ENCODE data around the gene IGF2R.

Gene IGF2R

GRCh38 chr6:159973951-159974350 is 5.1 kb downstream of the IGF2R start:
- no peak for DNase-seq (ENCODE audit: low read depth in 2 of 2)

- no peak for DNase-seq (ENCODE audit: low read depth in 2 of 2)
Observed at GRCh38 chr6:159974932-159975331, 6.0 kb downstream of the IGF2R start.

- no peak for DNase-seq (ENCODE audit: low read depth in 2 of 2)
Observed at GRCh38 chr6:159976686-159977254, 7.9 kb downstream of the IGF2R start.

DNA sequence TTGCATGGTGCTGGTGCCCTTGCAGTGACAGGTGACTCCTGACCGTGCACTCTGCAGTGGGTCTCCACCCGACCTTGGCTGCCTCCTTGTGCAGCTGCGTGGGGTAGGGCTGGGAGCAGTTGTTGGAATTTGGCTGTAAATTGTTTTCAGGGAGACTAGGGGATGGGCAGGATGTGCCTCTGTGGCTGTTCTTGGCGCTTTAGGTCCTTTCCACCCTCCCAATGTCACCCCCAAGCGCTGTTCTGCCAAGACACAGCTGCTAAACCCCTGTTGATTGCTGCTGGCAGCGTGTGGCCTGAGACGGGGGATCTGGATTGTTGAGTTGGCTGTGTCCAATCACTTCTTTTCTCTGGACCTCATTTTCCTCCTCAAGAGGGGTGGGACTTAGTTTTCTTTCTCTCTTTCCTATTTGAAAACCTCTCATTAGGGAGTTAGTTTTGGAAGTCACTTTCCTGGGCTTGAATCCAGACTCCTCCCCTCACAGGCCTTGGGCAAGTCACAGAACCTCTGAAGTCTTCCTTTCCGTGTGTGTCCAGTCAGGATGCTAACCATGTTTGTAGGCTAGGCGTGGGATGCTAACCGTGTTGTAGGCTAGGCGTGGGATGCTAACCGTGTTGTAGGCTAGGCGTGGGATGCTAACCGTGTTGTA is 8.5 kb downstream of the IGF2R start:
- DNase-seq (ENCODE audit: low read depth in 2 of 2), result no peak

DNA sequence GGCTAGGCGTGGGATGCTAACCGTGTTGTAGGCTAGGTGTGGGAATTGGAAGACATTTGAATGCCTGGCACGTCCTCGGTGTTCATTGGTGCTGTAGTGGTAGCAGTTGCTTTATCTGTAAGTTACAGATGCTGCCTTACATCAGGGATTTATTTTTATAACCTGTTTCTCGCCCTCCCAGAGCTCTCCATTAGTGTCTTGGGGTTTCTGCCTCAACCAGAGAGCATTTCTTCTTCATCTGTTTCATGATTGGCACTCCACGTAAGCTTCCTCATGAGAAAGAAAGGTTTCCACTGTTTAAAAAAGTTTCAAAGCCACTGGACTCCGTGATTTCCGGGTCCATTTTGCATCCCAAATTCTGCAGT is 9.0 kb downstream of the IGF2R start:
- DNase-seq (ENCODE audit: low read depth in 2 of 2), result no peak

GRCh38 chr6:159978291-159979135 is 9.6 kb downstream of the IGF2R start:
- DNase-seq (ENCODE audit: low read depth in 2 of 2), result peak; percentile 46 to 59

DNA sequence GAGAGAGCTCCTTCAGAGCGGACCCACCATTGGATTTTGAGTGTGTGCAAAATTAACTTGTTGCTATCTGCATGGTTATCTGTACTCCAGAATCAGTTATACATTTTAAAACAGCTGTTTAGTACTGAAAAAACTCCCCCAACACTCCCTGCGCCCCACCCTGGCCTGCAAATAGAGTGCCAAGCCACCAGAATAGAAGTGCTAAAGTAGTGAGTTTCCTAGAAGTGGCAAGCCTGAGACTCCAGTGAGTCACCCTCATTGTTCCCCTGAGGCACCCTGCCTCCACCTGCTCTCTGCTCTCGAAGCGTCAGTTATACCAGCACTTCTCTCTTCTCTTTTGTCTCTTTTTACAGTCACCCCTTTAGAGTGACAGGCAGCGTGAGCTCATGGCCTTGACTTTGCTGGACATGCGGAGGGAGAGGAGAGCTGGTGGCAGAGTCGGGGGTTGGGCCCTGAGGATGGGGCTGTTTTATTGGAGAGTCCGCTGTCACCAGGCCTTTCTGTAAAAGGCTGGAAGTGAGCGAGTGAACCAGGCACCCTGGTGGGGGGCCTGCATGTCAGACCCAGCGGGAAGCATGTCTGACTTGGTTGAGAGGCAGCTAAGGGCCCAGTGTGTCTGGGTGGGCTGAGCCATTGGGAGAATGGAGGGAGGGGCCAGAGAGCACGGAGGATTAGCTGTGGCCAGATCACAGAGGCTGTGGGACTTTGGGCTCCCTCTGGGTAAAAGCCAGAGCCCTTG is 10.4 kb downstream of the IGF2R start:
- peak; percentile 65 to 73 for DNase-seq (ENCODE audit: low read depth in 2 of 2)

- DNase-seq (ENCODE audit: low read depth in 2 of 2), result no peak
Observed at GRCh38 chr6:159980474-159980873, 11.6 kb downstream of the IGF2R start.

GRCh38 chr6:159981071-159981402 is 12.2 kb downstream of the IGF2R start:
- DNase-seq (ENCODE audit: low read depth in 2 of 2), result no peak

DNA sequence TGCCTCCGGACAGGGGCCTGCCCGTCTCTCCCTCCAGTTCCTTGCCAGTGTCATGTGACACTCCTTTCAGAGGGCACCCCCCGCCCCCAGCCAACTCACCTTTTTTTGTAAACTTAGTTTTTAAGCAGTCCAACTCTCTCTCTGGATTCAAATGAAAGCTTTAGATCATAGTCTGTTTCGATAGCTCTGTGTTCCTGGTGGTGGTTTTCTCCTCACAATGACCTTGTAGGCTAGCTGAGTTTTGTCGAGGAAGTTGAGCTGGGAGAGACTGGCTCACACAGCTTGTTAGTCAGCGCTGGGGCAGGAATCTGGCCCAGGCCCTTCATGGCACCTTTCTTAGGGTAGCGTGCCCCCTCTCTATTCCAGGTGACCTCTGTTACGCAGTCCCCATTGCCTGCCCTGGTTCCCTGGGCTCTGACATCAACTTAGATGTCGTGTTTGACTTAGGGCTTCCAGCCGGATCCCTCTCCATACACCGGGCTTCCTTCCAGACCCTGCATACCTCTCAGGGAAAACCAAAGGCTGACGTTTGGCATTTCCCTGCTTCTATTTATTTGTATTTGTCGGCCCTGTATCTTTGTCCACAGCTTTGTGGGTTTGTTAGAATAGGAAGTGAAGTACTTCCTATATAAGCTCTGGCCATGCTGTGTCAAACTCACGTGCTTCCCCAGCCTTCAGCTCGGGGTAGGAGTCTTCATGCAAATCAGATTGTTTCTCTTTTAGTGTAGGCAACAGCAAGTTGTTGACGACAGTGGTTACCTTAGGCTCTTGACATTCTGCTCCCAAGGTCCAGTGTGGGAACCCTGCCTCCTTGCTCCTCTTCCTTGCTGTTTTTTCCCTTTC is 12.7 kb downstream of the IGF2R start:
- no peak for DNase-seq (ENCODE audit: low read depth in 2 of 2)

GRCh38 chr6:159982731-159983506 is 14.0 kb downstream of the IGF2R start:
- no peak for DNase-seq (ENCODE audit: low read depth in 2 of 2)

GRCh38 chr6:159983641-159984080 is 14.8 kb downstream of the IGF2R start:
- DNase-seq (ENCODE audit: low read depth in 2 of 2), result no peak

- DNase-seq (ENCODE audit: low read depth in 2 of 2), result no peak
Observed at GRCh38 chr6:159984268-159984786, 15.4 kb downstream of the IGF2R start.

- DNase-seq (ENCODE audit: low read depth in 2 of 2), result no peak
Observed at GRCh38 chr6:159985296-159985945, 16.5 kb downstream of the IGF2R start.

GRCh38 chr6:159988983-159989454 is 20.1 kb downstream of the IGF2R start:
- no peak for DNase-seq (ENCODE audit: low read depth in 2 of 2)

DNA sequence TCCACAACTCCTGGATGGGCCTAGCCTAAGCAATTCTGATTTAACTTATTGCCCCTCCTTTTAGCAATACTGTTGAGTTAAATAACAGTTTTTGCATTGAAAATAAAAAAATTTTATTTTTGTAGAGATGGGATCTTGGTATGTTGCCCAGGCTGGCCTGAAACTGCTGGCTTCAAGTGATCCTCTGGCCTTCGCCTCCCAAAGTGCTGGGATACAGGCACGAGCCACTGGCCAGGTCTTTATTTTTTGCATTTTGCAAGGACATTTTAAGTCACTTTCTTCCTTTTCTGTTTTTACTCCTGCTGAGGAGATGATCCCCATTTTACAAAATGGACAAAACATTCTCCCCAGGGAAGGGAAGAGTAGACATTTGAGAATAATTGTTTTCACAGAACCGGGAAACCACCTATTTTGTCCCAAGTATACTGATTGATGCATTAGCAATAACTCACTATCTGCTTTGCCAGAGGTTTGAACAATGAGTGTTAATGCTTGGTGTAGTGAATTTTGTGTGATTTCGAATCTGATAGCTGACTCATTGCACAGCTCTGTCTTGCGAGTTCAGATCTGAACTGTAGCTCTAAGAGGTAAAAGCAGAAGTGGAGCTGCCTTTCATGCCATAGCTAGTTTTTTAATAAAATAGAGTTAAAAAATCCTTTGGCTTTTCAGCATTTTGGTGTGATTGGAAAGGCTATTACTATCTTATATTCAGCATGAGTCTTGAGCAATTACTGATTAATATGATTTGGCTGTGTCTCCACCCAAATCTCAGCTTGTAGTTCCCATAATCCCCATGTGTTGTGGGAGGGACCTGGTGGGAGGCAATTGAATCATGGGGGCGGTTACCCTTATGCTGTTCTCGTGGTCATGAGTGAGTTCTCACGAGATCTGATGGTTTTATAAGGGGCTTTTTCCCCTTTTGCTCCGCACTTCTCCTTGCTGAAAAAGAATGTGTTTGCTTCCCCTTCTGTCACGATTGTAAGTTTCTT is 20.9 kb downstream of the IGF2R start:
- DNase-seq (ENCODE audit: low read depth in 2 of 2), result no peak

DNA sequence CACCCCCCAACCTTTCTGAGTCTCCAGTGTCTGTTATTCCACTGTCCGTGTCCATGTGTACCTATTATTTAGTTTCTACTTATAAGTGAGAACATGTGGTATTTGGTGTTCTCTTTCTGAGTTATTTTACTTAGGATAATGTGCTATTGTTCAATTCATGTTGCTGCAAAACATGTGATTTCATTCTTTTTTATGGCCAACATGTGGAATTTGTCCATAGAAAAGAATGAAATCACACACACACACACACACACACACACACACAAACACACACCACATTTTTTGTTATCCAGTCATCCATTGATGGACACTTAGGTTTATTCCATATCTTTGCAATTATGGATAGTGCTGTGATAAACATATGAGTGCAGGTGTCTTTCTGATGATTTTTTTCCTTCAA is 23.5 kb downstream of the IGF2R start:
- no peak for DNase-seq (ENCODE audit: low read depth in 2 of 2)

- DNase-seq (ENCODE audit: low read depth in 2 of 2), result no peak
Observed at GRCh38 chr6:159995405-159995804, 26.5 kb downstream of the IGF2R start.
